HepG2 (cell line): ENCODE data around the gene PLIN5. TPM values are rescaled to one million over a fixed set of nuclear protein-coding genes. Genes with fewer than 3 reads are reported as not detected.

Source experiments
- CENPT ChIP-seq: sonication (generic); formaldehyde crosslinking; IDR thresholded peaks from 2 replicates; pipeline ENCODE4 v1.8.0; 2022; ENCODE audit warnings: low read depth, mild to moderate bottlenecking, moderate library complexity, missing genetic modification reagents
- CHCHD3 ChIP-seq: sonication (generic); formaldehyde crosslinking; IDR thresholded peaks from 2 replicates; pipeline ENCODE4 v1.8.0; 2022; ENCODE audit warnings: mild to moderate bottlenecking, missing genetic modification reagents, moderate library complexity
- ETV5 ChIP-seq: IDR thresholded peaks from 2 replicates; pipeline ENCODE4 v1.6.1; 2018; ENCODE audit warnings: missing biosample characterization, missing genetic modification reagents, inconsistent platforms, borderline replicate concordance
- GLI4 ChIP-seq: sonication (generic); formaldehyde crosslinking; IDR thresholded peaks from 2 replicates; pipeline ENCODE4 v1.5.1; 2020; ENCODE audit warnings: missing genetic modification reagents, mild to moderate bottlenecking, moderate library complexity, borderline replicate concordance
- HNF4G ChIP-seq, 2 experiments: sonication (generic) in 1 of 2; formaldehyde crosslinking in 1 of 2; IDR thresholded peaks; 2 replicates each; pipeline versions ENCODE4 v1.4.0 to v1.6.1; 2011 to 2020; ENCODE audit warnings: borderline replicate concordance in 2 of 2, low read depth in 2 of 2, mild to moderate bottlenecking in 2 of 2, low read length in 1 of 2, missing genetic modification reagents in 1 of 2, moderate library complexity in 1 of 2
- SMARCE1 ChIP-seq: fragments of 450-650 bp; IDR thresholded peaks from 2 replicates; pipeline ENCODE4 v1.6.1; 2017; ENCODE audit warnings: borderline replicate concordance
- ZBTB1 ChIP-seq: sonication (generic); formaldehyde crosslinking; IDR thresholded peaks from 2 replicates; pipeline ENCODE4 v1.4.0; 2020; ENCODE audit warnings: missing genetic modification reagents, borderline replicate concordance
- ZNF253 ChIP-seq: sonication (generic); formaldehyde crosslinking; IDR thresholded peaks from 2 replicates; pipeline ENCODE4 v1.8.0; 2022; ENCODE audit warnings: mild to moderate bottlenecking, missing genetic modification reagents, borderline replicate concordance
- ZNF331 ChIP-seq: sonication (generic); formaldehyde crosslinking; IDR thresholded peaks from 2 replicates; pipeline ENCODE4 v1.4.0; 2020; ENCODE audit warnings: missing genetic modification reagents
- ZNF567 ChIP-seq: sonication (generic); formaldehyde crosslinking; IDR thresholded peaks from 2 replicates; pipeline ENCODE4 v1.8.1; 2023; ENCODE audit warnings: mild to moderate bottlenecking, missing genetic modification reagents, borderline replicate concordance
- ZNF788 ChIP-seq: sonication (generic); formaldehyde crosslinking; IDR thresholded peaks from 2 replicates; pipeline ENCODE4 v1.5.0; 2020; ENCODE audit warnings: mild to moderate bottlenecking, missing genetic modification reagents, borderline replicate concordance
- polyA plus RNA-seq, 8 experiments: library from polyadenylated mRNA; depleted of rRNA in 3 of 8; stranded (reverse) in 7 of 8; unstranded in 1 of 8; fragments of >200 nt; fragmentation: Illumina TruSeq in 4 of 8; extraction: Trizol in 4 of 8; gene quantifications; 2 replicates each; pipeline versions ENCODE4 v1.2.1 to v1.2.3, GENCODE V29; 2011 to 2016; ENCODE audit warnings: low read depth in 4 of 8, missing spikeins in 1 of 8, mixed read lengths in 1 of 8; ENCODE audit not compliant: insufficient read depth in 1 of 8
- total RNA-seq, 5 experiments: library from RNA; depleted of rRNA; stranded (reverse); fragments of >200 nt; fragmentation: Illumina TruSeq; extraction: Trizol; gene quantifications; 2 replicates each; pipeline ENCODE4 v1.2.3, GENCODE V29; 2016; ENCODE audit warnings: low read depth in 1 of 5
- TF ChIP-seq, protein P1 (sequence below): sonication (generic); formaldehyde crosslinking; IDR thresholded peaks from 2 replicates; pipeline ENCODE4 v1.5.1; 2020; ENCODE audit warnings: mild to moderate bottlenecking, missing genetic modification reagents, borderline replicate concordance
- TF ChIP-seq, protein P2 (sequence below): sonication (generic); formaldehyde crosslinking; IDR thresholded peaks from 2 replicates; pipeline ENCODE4 v1.5.1; 2020; ENCODE audit warnings: mild to moderate bottlenecking, missing genetic modification reagents, moderate library complexity

The PLIN5 gene
- total and polyA plus RNA-seq, 2 of the 13 experiments (the other 11 are each of a cell fraction or from before 2014, with no cell fraction given) = 1.8 to 4.8 TPM

DNA sequence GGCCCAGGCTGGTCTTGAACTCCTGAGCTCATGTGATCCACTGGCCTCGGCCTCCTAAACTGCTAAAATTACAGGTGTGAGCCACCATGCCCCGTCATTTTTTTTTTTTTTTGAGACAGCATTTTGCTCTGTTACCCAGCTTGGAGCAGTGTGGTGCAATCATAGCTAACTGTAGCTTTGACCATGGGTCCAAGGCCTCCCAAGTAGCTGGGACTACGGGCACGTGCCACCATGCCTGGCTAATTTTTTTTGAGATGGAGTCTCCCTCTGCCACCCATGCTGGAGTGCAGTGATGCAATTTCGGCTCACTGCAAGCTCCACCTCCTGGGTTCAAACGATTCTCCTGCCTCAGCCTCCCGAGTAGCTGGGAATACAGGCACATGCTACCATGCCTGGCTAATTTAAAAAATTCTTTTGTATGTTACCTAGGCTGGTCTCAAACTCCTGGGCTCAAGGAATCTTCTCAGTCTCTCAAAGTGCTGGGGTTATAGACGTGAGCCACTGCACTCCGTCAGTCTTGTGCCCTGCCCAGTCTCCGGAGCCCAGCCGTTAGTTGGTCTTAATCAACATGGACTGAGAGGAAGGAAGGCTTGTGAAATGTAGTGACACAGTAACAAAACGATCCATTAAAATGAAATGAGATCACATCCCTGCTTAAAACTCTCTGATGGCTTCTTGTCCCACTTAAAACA lies 6.2 kb upstream of the PLIN5 start (continued):
- TF ChIP-seq, protein P1, sequence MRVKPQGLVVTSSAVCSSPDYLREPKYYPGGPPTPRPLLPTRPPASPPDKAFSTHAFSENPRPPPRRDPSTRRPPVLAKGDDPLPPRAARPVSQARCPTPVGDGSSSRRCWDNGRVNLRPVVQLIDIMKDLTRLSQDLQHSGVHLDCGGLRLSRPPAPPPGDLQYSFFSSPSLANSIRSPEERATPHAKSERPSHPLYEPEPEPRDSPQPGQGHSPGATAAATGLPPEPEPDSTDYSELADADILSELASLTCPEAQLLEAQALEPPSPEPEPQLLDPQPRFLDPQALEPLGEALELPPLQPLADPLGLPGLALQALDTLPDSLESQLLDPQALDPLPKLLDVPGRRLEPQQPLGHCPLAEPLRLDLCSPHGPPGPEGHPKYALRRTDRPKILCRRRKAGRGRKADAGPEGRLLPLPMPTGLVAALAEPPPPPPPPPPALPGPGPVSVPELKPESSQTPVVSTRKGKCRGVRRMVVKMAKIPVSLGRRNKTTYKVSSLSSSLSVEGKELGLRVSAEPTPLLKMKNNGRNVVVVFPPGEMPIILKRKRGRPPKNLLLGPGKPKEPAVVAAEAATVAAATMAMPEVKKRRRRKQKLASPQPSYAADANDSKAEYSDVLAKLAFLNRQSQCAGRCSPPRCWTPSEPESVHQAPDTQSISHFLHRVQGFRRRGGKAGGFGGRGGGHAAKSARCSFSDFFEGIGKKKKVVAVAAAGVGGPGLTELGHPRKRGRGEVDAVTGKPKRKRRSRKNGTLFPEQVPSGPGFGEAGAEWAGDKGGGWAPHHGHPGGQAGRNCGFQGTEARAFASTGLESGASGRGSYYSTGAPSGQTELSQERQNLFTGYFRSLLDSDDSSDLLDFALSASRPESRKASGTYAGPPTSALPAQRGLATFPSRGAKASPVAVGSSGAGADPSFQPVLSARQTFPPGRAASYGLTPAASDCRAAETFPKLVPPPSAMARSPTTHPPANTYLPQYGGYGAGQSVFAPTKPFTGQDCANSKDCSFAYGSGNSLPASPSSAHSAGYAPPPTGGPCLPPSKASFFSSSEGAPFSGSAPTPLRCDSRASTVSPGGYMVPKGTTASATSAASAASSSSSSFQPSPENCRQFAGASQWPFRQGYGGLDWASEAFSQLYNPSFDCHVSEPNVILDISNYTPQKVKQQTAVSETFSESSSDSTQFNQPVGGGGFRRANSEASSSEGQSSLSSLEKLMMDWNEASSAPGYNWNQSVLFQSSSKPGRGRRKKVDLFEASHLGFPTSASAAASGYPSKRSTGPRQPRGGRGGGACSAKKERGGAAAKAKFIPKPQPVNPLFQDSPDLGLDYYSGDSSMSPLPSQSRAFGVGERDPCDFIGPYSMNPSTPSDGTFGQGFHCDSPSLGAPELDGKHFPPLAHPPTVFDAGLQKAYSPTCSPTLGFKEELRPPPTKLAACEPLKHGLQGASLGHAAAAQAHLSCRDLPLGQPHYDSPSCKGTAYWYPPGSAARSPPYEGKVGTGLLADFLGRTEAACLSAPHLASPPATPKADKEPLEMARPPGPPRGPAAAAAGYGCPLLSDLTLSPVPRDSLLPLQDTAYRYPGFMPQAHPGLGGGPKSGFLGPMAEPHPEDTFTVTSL = no peak
- TF ChIP-seq ZBTB1 (CRISPR knock-in tag) = no peak
- peak; percentile 30; the same call in 1 of the 2 replicates for TF ChIP-seq ZNF331 (CRISPR knock-in tag)
- TF ChIP-seq SMARCE1 = no peak
- TF ChIP-seq CENPT = no peak
- TF ChIP-seq GLI4 (CRISPR knock-in tag) = no peak
- TF ChIP-seq ZNF788 (CRISPR knock-in tag) = peak; percentile 44; the same call in 1 of the 2 replicates
- TF ChIP-seq ETV5 = no peak
- TF ChIP-seq ZNF253 = no peak
- TF ChIP-seq CHCHD3 (CRISPR knock-in tag) = no peak
- no peak for TF ChIP-seq ZNF567 (CRISPR knock-in tag)
- no peak for TF ChIP-seq HNF4G (IDR thresholded peaks at IDR 0.05; ENCODE audit: borderline replicate concordance, low read depth, low read length)
- TF ChIP-seq HNF4G (CRISPR knock-in tag; IDR thresholded peaks at IDR 0.05; ENCODE audit: borderline replicate concordance, low read depth) = no peak
- TF ChIP-seq, protein P2, sequence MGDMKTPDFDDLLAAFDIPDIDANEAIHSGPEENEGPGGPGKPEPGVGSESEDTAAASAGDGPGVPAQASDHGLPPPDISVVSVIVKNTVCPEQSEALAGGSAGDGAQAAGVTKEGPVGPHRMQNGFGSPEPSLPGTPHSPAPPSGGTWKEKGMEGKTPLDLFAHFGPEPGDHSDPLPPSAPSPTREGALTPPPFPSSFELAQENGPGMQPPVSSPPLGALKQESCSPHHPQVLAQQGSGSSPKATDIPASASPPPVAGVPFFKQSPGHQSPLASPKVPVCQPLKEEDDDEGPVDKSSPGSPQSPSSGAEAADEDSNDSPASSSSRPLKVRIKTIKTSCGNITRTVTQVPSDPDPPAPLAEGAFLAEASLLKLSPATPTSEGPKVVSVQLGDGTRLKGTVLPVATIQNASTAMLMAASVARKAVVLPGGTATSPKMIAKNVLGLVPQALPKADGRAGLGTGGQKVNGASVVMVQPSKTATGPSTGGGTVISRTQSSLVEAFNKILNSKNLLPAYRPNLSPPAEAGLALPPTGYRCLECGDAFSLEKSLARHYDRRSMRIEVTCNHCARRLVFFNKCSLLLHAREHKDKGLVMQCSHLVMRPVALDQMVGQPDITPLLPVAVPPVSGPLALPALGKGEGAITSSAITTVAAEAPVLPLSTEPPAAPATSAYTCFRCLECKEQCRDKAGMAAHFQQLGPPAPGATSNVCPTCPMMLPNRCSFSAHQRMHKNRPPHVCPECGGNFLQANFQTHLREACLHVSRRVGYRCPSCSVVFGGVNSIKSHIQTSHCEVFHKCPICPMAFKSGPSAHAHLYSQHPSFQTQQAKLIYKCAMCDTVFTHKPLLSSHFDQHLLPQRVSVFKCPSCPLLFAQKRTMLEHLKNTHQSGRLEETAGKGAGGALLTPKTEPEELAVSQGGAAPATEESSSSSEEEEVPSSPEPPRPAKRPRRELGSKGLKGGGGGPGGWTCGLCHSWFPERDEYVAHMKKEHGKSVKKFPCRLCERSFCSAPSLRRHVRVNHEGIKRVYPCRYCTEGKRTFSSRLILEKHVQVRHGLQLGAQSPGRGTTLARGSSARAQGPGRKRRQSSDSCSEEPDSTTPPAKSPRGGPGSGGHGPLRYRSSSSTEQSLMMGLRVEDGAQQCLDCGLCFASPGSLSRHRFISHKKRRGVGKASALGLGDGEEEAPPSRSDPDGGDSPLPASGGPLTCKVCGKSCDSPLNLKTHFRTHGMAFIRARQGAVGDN (CRISPR knock-in tag) = peak; percentile 41
